Amniotic stem cell (primary cell): Measurements from ENCODE around the gene PIP5K1B.
"Not testable (repeated sequence)": the region's sequence is repeated elsewhere in the genome, so short reads cannot be mapped to it uniquely, and the experiment has no call there.

ENCODE experiments used
- DNase-seq: peaks from one replicate; lab custom pipeline; 2025; lab: John Stamatoyannopoulos, UW

PIP5K1B gene

DNA sequence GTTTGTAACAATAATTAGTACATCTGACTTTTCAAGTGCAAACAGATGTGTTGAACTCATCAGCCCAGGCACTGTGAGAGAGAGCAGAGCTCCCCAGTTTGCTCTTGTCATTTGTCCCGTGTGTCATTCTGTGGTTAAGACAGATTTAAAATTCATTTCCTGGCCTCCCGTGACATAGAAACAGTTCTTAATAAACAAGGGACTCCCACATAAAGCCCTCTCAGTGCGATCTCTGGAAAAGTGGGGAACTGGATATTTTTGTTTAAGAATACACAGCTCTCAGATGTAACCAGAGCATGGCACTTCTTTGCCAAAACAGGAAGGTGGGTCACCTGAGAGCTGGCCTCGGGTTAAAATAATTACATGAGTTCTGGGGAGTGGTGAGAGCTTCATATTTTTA lies 250.3 kb downstream of the PIP5K1B start:
- DNase-seq, result no peak

DNA sequence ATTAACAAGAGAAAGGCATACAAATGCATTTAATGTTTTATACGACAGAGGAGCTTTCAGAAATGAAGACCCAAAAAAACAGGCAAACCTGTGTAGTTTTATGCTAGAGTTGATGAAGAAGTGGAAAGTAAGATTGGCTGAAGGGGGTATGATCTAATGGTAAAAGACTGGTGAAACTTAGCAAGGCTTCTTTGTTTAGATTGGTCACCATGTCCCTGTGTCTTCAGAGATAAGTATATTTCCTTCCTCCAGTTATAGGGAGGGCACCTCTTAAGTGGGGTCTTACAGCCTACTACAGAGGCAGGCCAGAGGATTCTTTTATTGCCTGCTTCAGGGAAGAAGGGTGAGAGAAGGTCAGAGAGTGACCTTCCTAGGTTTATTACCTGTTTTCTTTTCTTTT lies 252.4 kb downstream of the PIP5K1B start:
- no peak for DNase-seq

DNA sequence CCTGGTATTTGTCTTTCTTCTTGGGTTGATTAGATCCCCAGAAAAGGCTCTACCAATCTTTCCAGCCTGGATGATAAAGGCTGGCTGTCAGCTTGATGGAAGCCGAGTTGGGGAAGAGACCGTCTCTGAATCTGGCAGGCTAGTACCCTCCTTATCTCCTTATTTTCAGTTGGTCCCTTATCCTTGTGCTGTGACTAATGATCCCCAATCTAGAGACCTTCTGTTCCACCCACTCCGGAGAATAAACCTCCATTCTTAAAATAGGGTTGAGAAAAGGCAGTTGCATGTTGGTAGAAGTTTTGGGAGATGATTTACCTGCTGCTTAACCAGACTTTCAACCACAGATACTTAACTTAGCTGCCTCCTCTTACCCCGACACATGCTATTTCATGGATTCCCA lies 256.5 kb downstream of the PIP5K1B start:
- no peak for DNase-seq

DNA sequence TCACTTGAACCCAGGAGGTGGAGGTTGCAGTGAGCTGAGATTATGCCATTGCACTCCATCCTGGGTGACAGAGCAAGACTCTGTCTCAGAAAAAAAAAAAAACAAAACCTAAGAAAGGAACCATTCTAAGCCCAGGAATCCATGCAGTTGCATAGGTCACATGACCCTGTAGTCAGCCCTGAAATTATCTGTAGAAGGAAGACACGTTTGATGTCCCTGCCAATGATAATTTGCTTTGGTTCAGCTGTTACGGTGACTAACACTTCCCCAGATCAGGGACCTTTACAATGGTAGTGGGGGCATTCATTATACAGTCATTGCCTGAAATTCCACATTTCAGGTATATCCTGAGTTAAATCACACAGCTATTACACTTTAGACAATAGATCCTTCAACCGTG lies 258.4 kb downstream of the PIP5K1B start:
- DNase-seq, result no peak

DNA sequence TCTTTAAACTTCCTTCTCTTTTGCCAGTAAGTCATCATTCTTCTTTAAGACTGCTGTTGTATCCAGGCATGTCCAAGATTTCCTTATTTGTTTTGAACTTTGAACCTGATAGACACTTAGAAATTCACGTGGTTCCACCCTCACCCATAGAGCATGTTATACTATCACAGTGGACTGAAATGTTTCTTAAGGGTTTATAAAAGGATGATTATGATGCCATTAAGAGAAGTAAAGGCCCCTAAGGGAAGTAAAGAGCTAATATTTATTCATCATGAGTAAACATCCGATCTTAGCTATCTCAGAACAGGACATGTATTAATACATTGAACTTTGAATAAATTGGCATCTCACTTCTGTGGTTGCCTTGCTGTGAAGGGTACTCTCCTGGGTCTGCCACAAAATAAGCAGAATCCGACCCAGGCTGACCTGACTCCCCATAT lies 259.1 kb downstream of the PIP5K1B start:
- DNase-seq, result no peak

DNA sequence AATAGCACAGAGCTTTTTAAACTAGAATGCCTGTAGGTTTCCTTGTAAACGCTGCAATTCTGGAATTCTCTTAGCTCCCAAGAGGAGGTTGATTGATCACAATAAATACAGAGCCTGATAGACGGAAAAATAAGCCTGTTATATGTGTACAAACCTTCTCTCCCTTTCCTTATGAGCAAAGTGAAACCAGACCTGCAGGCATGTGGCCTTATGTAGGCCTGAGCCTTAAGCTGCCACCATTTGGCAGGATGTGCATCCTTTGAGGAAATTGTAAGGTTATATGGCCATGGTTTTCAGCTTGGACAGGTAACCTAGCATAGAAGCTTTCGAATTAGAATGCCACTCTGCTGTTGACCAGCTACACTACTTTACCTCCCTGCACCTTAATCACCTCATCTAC lies 259.7 kb downstream of the PIP5K1B start:
- no peak for DNase-seq

DNA sequence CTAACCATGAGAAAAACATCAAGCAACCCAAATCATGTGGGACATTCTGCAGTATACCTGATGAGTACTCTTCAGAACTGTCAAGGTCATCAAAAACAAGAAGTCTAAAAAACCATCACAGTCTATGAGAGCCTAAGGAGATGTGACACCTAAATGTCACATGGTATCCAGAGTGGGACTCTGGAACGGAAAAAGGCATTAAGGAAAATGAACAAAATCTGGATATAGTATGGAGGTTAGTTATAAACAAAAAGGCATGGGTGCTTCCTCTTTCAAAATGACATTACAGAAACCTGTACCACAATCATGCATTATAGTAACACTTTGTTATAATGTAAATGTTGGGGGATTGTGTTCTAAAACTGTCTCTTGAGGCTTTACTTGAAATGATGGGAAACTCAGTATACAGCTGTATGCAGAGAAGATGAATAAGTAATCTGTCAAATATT lies 261.5 kb downstream of the PIP5K1B start:
- no peak for DNase-seq

DNA sequence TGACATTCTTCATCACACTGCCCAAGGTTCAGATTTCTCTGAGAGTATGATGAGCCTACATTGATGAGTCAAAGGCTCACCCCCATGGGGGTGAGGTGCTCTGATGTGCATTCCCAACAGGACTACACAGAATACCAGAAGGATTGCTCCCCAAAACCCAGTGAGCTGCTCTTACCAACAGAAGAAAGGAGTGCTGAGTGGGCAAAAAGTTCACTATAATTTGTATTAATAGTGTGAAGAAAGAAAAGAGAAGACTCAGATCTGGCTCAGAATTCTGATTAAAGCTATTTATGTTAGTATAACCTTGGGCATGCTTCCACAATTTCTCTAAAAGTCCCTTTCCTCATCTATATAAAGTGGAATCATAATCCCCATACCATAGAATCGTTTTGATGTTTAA lies 262.8 kb downstream of the PIP5K1B start:
- no peak for DNase-seq

DNA sequence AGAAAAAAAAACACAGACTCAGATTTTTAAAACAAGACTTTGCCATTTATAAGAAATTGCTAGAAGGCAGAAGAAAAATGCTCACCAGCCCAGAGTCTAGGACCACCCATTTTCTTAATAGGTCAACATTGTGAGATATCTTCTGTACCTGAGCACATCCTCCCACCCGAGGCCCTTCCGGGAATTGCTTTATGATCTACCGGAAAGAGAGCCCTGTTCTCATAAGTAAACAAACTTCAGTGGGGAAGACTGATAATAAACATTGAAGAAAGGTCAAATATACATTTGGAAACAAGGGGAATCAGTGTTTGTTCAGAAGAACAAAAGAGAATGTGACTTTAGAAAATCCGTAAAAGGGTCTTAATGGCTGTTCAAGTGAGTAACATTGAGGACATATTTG lies 264.5 kb downstream of the PIP5K1B start:
- DNase-seq, result no peak

DNA sequence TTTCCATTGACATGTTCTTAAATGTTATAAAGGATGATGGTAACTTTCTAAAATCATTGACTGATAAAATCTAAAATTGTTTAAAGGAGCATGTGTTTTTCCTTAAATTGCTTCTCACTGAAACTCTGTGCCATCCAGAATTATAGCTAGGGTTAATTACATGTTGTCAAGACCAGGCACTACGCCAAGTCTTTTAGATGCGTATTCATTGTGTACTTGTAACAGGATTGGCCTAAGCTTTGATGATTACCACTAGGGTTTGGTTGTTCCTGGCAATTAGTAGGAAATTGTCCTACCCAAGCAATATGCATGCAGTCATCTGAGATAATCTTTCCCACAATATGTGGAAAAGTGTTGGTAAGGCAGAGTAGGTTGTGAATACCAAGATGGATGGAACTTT lies 265.1 kb downstream of the PIP5K1B start:
- no peak for DNase-seq

DNA sequence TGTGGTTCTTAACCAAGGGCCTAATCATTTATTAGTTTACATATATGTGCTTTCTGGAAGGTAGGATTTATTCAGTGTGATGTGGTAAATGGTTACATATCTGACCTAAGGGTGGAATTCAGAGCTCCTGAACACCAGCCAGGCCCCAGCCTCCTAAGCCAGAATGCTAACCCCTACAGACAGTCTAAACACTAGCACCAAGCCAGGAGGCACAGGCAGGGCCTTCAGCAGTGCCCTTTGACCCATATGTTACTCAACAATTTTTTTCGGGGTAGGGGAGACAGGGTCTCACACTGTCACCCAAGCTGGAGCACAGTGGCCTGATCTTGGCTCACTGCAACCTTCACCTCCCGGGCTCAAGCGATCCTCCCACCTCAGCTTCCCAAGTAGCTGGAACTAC lies 268.6 kb downstream of the PIP5K1B start:
- no peak for DNase-seq

DNA sequence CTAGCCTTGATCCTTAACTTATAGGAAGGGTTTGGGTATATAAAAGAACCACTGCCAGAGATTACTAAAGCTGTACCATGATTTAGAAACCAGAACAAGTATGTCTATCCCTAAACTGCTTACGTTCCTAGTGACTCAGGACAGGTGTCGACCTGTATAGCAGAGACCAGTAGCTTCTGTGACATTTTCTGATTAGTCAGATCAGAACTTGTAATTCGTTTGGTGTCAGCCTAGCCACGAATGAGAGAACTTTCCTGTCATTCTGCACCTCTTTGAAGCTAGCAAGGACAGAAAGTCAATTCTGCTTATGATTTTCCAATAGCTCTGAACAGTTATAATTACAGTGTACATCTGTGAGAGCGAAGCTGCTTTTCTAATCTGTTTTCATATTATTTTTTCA lies 269.4 kb downstream of the PIP5K1B start:
- DNase-seq, result no peak

DNA sequence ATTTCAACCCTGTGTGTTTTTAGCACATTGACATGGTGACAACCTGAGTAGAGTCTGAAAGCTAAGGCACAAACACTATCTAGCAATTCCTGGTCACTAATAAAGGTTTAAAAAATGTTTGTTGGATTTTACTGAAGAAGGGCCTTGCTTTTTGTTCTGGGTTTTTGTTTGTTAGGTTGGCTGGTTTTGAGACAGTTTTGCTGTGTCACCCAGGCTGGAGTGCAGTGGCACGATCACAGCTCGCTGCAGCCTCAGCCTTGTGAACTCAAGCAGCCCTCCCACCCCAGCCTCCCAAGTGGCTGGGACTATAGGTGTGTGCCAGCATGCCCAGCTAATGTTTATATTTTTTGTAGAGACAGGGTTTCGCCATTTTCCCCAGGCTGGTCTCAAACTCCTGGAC lies 269.9 kb downstream of the PIP5K1B start:
- no peak for DNase-seq

DNA sequence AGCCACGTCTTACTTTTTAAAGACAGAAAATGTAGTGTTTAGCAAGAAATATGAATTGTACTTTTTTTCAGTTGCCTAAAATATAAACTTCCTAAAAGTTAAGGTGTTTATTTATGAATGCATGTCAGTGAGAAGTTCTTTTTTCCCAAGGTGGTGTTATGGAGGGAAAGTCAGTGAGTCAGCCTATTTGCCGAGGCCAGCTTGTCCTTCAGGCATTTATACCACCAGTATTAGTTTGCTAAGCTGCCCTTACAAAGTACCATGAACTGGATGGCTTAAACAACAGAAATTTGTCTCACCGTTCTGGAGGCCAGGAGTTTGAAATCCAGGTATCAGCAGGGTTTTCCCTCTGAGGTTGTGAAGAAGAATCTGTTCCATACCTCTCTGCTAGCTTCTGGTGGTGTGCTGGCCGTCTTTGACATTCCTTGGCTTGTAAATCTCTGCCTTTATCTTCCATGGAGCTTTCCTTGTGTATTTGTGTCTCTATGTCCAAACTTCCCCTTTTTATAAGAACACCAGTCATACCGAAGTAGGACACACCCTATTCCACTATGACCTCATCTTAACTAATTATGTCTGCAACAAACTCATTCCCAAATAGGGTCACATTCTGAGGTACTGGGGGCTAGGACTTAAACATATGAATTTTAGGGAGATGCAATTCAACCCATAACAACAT lies 270.5 kb downstream of the PIP5K1B start:
- DNase-seq, result no peak

DNA sequence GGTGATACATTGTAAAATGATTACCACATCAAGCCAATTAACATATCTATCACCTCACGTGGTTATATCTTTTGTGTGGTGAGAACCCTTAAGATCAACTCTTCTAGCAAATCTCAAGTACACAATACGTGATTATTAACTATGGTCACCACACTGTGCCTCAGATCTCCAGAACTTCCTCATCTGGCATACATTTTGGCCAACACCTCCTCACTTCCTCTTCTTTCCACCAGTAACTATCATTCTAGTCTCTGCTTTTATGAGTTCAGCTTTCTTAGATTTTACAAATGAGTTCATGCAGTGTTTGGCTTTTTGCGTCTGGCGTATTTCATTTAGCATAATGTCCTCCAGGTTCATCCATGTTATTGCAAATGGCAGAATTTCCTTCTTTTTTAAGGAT lies 273.0 kb downstream of the PIP5K1B start:
- no peak for DNase-seq

DNA sequence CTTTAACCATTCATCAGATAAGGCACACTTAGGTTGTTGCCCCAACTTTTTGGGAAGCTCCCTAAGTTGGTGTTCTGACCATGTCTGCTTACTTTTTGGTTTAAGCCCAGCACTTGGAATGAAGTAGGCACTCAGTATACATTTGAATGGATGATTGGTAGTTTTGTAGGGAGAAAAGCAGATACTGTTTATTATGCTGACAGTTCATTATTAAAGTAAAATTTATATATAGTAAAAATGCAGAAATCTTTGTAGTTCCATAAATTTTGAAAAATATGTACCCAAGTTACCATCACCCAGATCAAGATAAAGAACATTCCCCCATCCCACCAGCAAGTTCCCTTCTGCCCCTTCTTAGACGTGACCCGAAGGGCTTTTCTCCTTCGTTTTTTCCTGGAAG lies 273.5 kb downstream of the PIP5K1B start:
- DNase-seq, result no peak

DNA sequence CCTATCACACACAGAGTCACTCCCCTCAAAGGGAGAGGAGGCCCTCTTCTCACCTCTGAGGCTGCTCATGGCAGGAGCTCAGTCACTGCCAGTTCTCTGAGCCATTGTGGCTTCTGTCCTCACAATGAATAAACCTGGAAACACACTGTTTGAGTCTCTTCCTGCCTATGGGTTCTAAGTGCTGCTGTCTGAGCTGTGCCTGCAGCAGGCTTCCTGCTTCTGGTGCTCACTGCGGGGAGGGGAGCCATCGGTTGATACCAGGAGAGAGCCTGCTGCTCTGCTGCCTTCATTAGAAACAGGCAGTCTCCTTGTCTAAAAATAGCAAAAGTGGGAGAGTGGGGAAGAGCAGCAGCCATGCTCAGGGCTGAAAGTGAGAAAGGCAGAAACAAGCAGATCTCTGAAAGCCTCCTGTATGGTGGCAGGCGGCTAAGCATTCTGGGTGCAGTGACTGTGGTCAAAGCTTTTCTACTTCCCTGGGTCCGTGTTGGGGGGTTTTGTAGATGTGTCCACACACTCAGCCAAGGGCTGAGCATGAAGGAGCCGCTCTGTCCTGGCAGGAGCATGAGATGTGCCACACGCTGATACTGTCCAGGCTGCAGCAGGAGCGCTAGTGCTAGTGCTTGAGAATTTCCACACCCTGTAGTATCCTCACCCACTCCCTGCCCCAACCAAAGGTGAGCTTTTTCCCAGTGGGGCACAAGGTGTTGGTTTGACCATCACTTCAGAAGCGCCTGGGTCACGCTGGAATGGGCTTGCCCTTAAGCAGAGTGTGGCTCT lies 274.7 kb downstream of the PIP5K1B start:
- no peak for DNase-seq

DNA sequence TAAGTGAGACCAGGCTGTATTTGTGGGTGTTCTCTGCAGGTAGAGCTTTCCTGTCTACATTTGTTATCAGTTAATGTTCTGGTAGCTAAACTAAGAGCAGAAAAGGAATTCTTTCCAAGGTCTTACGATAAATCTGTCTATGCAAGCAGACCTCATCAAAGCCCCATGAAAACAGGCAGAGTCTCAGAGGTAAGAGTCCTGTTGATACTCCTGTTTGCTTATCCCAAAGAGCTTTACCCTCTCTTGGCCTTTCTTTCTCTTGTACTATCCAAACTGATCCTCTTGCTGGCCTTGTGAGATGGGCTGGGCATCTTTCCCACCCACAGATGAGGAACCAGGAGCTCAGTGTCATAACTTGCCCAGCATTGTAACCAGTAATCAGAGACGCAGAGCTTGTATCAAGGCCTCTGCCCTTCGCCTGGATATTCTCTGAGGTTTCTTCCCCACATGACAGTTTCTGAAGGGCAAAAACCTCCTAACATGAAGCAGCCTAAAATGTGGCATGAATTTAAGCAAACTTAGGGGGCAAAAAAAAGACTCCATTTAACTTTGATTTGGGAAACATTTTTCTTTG lies 275.4 kb downstream of the PIP5K1B start:
- no peak for DNase-seq

DNA sequence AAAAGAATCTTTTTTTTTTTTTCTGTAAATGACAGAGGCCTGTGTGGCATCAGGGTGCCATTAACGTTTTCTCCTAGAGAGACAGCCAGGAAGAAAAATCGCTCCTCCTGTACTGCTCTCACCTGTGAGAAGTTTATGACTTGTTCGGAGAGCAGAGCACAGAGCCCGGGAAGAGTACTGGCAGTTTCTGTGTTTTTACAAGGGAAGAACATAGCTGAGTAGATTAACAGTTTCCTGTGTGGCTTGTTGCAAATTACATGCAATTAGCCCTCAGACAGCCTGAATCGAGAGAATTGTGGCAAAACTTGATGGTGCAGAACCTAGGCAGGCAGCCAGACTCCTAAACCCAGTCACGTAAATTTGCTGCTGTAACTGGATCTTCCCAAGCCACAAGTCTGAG lies 276.7 kb downstream of the PIP5K1B start:
- no peak for DNase-seq

DNA sequence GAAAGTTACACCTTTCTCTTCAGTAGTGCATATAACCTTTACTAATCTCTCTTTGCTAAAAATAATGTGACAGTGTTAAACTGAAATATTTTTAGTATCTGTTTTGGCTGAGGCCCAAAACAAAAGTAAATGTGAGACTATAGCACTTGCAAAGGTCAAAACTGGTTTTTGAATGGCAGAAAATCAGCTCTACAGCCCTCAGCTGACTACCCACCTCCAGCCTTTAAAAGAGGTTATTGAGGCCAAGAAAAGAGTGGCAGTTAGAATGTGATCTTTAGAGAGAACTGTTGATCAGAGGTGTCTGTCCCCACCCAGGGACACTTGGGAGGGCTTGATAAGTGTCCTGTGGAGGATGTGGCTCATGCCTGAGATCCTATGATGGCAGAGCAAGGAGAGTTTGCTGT lies 278.0 kb downstream of the PIP5K1B start:
- DNase-seq, result no peak

DNA sequence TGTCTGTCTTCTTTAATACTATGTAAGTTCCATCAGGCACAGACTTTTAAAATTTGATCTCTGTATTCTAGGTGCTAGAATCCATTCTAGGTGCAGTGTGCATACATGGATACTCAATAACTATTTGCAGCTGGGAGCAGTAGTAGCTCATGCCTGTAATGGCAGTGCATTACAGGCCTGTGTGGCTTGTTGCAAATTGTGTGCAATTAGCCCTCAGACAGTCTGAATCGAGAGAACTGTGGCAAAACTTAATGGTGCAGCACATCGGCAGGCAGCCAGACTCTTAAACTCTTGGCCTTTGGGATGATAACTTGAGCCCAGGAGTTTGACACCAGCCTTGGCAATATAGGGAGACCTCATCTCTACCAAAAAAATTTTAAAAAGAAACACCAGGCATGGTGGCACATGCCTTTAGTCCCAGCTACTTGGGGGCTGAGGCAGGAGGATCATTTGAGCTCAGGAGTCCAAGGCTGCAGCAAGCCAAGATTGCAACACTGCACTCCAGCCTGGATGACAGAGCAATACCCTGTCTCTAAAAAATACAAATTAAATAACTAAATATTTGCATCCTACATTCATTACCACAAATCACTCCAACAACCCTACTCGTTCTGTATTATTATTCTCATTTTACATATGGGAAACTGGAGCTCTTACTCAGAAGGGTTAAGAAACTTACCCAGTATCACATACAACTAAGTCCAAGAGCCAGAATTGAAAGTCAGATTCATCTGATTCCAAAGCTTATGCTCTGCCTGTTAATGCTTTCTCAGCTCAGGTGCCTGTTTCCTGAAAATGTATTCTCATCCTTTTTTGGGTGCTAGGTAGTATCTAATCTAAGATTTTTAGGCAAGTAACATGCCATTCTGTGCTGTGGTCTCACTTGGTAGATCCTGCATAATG lies 278.7 kb downstream of the PIP5K1B start:
- no peak for DNase-seq

DNA sequence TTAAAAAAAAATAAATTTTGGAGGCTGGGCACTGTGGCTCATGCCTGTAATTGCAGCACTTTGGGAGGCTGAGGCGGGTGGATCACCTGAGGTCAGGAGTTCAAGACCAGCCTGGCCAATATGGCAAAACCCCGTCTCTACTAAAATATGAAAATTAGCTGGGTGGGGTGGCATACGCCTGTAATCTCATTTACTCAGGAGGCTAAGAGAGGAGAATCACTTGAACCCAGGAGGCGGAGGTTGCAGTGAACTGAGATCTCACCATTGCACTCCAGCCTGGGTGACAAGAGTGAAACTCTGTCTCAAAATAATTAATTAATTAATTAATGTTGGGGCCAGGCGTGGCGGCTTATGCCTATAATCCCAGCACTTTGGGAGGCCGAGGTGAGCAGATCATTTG lies 281.9 kb downstream of the PIP5K1B start:
- not testable (repeated sequence) for DNase-seq
